Ascending aorta (tissue), 2 donors: ENCODE results near the gene SIK3. TPM values are rescaled to one million over a fixed set of nuclear protein-coding genes. Genes with fewer than 3 reads are reported as not detected.

Source experiments
- DNase-seq, 2 donors: peaks; one replicate each; pipeline ENCODE4 v3.0.0-alpha.2; 2019; ENCODE audit warnings: low spot score in 2 of 2
- H3K27ac ChIP-seq, 2 donors: fragments of 200-600 bp; sonication (generic); one replicate each; pipeline ENCODE4 v1.5.1; 2016 to 2017; ENCODE audit warnings: mild to moderate bottlenecking in 1 of 2
- H3K27me3 ChIP-seq: fragments of 200-600 bp; sonication (generic); one replicate; pipeline ENCODE4 v1.5.1; 2017
- H3K36me3 ChIP-seq, 2 donors: fragments of 200-600 bp; sonication (generic); one replicate each; pipeline ENCODE4 v1.5.1; 2016
- H3K4me1 ChIP-seq, 2 donors: fragments of 200-600 bp; sonication (generic); one replicate each; pipeline ENCODE4 v1.5.1; 2016 to 2017; ENCODE audit warnings: mild to moderate bottlenecking in 1 of 2
- H3K4me3 ChIP-seq, 2 donors: fragments of 200-600 bp; sonication (generic); one replicate each; pipeline ENCODE4 v1.5.1; 2016 to 2017; ENCODE audit warnings: mild to moderate bottlenecking in 1 of 2
- H3K9me3 ChIP-seq, 2 donors: fragments of 200-600 bp; sonication (generic); one replicate each; pipeline ENCODE4 v1.5.1; 2016
- CTCF ChIP-seq, 3 experiments: fragments of 200-600 bp in 2 of 3; fragments of 450-650 bp in 1 of 3; sonication (generic) in 2 of 3; IDR thresholded peaks; one replicate each; pipeline ENCODE4 v1.5.1; 2016 to 2019; ENCODE audit warnings: antibody characterized with exemption in 3 of 3, mild to moderate bottlenecking in 1 of 3, moderate library complexity in 1 of 3
- intact Hi-C: fragments of 100-400 bp; cut with DNase I; formaldehyde crosslinking; loops from one replicate; pipeline ENCODE4 v1.15.1; 2023
- total RNA-seq: library from RNA; depleted of rRNA; stranded (reverse); fragments of >200 nt; gene quantifications from one replicate; pipeline ENCODE4 v1.1.0, GENCODE V29; 2016

Gene SIK3
- total RNA-seq, 1 donor from 2014 or later, result 22.5 TPM

- H3K36me3 ChIP-seq, result peaks cover 37 to 46% of the 10 kb centered on the region in 2 donors
- H3K4me1 ChIP-seq, result no peaks in the 10 kb centered on the region
- no peak for DNase-seq
- H3K27ac ChIP-seq, result no peak overlapping the region
- TF ChIP-seq CTCF (IDR thresholded peaks at IDR 0.05), result no peak
- H3K27me3 ChIP-seq, result no peaks in the 10 kb centered on the region
- no peaks in the 10 kb centered on the region for H3K9me3 ChIP-seq
- intact Hi-C loops, result no loop called here
- H3K4me3 ChIP-seq, result no peak overlapping the region
These were observed 255.3 kb downstream of the SIK3 start for GRCh38 chr11:116842909-116843308.

- Histone ChIP-seq H3K27ac (no peak overlapping the region), H3K9me3 (no peaks in the 10 kb centered on the region), H3K4me1 (no peaks in the 10 kb centered on the region), H3K27me3 (no peaks in the 10 kb centered on the region), H3K36me3 (peaks cover 30 to 38% of the 10 kb centered on the region in 2 donors), H3K4me3 (no peak overlapping the region)
- TF ChIP-seq CTCF (IDR thresholded peaks at IDR 0.05), result no peak
- intact Hi-C loops, result no loop called here
- no peak for DNase-seq
These were observed 256.1 kb downstream of the SIK3 start for GRCh38 chr11:116842117-116842516.

GRCh38 chr11:116840746-116841296, 257.4 kb downstream of the SIK3 start:
- no peaks in the 10 kb centered on the region for H3K9me3 ChIP-seq
- peaks cover 17 to 25% of the 10 kb centered on the region in 2 donors for H3K36me3 ChIP-seq
- H3K4me3 ChIP-seq, result no peak overlapping the region
- no peak overlapping the region for H3K27ac ChIP-seq
- no peak for DNase-seq
- no peak for TF ChIP-seq CTCF (IDR thresholded peaks at IDR 0.05)
- intact Hi-C loops, result no loop called here
- H3K4me1 ChIP-seq, result peaks cover under 1 to 4% of the 10 kb centered on the region in 2 donors
- no peaks in the 10 kb centered on the region for H3K27me3 ChIP-seq

GRCh38 chr11:116840224-116840745, 257.9 kb downstream of the SIK3 start:
- H3K27ac ChIP-seq, result no peak overlapping the region
- intact Hi-C loops, result no loop called here
- peaks cover 6 to 8% of the 10 kb centered on the region in 2 donors for H3K4me1 ChIP-seq

GRCh38 chr11:116838321-116839084, 259.7 kb downstream of the SIK3 start:
- intact Hi-C loops, result no loop called here
- Histone ChIP-seq H3K27me3 (no peaks in the 10 kb centered on the region), H3K4me1 (peaks cover 11 to 12% of the 10 kb centered on the region in 2 donors), H3K9me3 (no peaks in the 10 kb centered on the region), H3K4me3 (no peak overlapping the region), H3K36me3 (peaks cover under 1 to 8% of the 10 kb centered on the region in 2 donors), H3K27ac (no peak overlapping the region)
- no peak for TF ChIP-seq CTCF (IDR thresholded peaks at IDR 0.05)
- DNase-seq, result no peak

More at GRCh38 chr11:116840224-116840745, 257.9 kb downstream of the SIK3 start:
- no peak for DNase-seq
- Histone ChIP-seq H3K36me3 (peaks cover 12 to 20% of the 10 kb centered on the region in 2 donors), H3K4me3 (no peak overlapping the region), H3K27me3 (no peaks in the 10 kb centered on the region), H3K9me3 (no peaks in the 10 kb centered on the region)
- no peak for TF ChIP-seq CTCF (IDR thresholded peaks at IDR 0.05)
